ENCODE measurements around the gene ACP6.
A peak's percentile ranks its signal among the peaks of the same experiment; 100 is the strongest.

ACP6 gene

GRCh38 chr1:147670319-147671001 is at the start of gene ACP6:
ACP6 (minus strand) TSS chr1:147670524; CDS start chr1:147670048, 476 bp downstream.
- no peaks in the 10 kb centered on the region for H3K36me3 ChIP-seq (ENCODE audit: control insufficient read depth in 2 of 2, insufficient read depth in 1 of 2, low read length in 2 of 2)
- peak within 1 kb of the TSS; percentile 65; the same call in 1 of the 2 replicates for H3K27ac ChIP-seq (ENCODE audit: extremely low read depth, low read depth, low read length)
- CTCF ChIA-PET: interaction anchor here (0.6 to 1.0 kb wide), 2 partner anchors 205 to 219 kb away, joined by 3 to 4 read pairs; no protein-coding TSS in a partner anchor
- H3K4me1 ChIP-seq (ENCODE audit: control insufficient read depth, insufficient read depth, low read length): no peaks in the 10 kb centered on the region
- peak within 1 kb of the TSS; percentile 51 for H3K4me3 ChIP-seq (ENCODE audit: low read depth, low read length)
- POLR2A ChIA-PET: interaction anchor here (0.7 to 1.7 kb wide), 7 partner anchors 9 to 593 kb away, joined by 3 to 9 read pairs (median 3); no protein-coding TSS in a partner anchor
- no peaks in the 10 kb centered on the region for H3K9me3 ChIP-seq (ENCODE audit: control insufficient read depth, insufficient read depth, low read depth, low read length)
- TF ChIP-seq, protein P1, sequence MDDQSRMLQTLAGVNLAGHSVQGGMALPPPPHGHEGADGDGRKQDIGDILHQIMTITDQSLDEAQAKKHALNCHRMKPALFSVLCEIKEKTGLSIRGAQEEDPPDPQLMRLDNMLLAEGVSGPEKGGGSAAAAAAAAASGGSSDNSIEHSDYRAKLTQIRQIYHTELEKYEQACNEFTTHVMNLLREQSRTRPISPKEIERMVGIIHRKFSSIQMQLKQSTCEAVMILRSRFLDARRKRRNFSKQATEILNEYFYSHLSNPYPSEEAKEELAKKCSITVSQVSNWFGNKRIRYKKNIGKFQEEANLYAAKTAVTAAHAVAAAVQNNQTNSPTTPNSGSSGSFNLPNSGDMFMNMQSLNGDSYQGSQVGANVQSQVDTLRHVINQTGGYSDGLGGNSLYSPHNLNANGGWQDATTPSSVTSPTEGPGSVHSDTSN (CRISPR knock-in tag; IDR thresholded peaks at IDR 0.05): 0 out of 2 replicates have a peak, but pooled peaks have one; percentile 28
- TF ChIP-seq, protein P2, sequence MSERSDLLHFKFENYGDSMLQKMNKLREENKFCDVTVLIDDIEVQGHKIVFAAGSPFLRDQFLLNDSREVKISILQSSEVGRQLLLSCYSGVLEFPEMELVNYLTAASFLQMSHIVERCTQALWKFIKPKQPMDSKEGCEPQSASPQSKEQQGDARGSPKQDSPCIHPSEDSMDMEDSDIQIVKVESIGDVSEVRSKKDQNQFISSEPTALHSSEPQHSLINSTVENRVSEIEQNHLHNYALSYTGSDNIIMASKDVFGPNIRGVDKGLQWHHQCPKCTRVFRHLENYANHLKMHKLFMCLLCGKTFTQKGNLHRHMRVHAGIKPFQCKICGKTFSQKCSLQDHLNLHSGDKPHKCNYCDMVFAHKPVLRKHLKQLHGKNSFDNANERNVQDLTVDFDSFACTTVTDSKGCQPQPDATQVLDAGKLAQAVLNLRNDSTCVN (tag by site-specific recombination; optimal IDR thresholded peaks at IDR 0.05): peak; percentile 32
- peak; percentile 100 for TF ChIP-seq PRDM10 (tag by site-specific recombination; IDR thresholded peaks at IDR 0.05)
- TF ChIP-seq ZNF335 (tag by site-specific recombination; conservative IDR thresholded peaks at IDR 0.05): peak; percentile 97
- no peak for TF ChIP-seq ZNF677 (tag by site-specific recombination; IDR thresholded peaks at IDR 0.05)
- TF ChIP-seq SP2 (tag by site-specific recombination; IDR thresholded peaks at IDR 0.05): peak; percentile 85
- TF ChIP-seq, protein P3, sequence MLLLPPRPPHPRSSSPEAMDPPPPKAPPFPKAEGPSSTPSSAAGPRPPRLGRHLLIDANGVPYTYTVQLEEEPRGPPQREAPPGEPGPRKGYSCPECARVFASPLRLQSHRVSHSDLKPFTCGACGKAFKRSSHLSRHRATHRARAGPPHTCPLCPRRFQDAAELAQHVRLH (tag by site-specific recombination; IDR thresholded peaks at IDR 0.05): peak; percentile 78
- no peak for TF ChIP-seq ZNF670 (tag by site-specific recombination; IDR thresholded peaks at IDR 0.05; ENCODE audit: low read depth)
- TF ChIP-seq ZNF366 (tag by site-specific recombination; conservative IDR thresholded peaks at IDR 0.05): no peak
- TF ChIP-seq KLF1 (tag by site-specific recombination; IDR thresholded peaks at IDR 0.05): peak; percentile 60
- TF ChIP-seq, protein P4, sequence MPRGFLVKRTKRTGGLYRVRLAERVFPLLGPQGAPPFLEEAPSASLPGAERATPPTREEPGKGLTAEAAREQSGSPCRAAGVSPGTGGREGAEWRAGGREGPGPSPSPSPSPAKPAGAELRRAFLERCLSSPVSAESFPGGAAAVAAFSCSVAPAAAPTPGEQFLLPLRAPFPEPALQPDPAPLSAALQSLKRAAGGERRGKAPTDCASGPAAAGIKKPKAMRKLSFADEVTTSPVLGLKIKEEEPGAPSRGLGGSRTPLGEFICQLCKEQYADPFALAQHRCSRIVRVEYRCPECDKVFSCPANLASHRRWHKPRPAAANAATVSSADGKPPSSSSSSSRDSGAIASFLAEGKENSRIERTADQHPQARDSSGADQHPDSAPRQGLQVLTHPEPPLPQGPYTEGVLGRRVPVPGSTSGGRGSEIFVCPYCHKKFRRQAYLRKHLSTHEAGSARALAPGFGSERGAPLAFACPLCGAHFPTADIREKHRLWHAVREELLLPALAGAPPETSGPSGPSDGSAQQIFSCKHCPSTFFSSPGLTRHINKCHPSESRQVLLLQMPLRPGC (tag by site-specific recombination; IDR thresholded peaks at IDR 0.05): no peak
- TF ChIP-seq ZBTB49 (tag by site-specific recombination; IDR thresholded peaks at IDR 0.05; ENCODE audit: low read depth): no peak
- TF ChIP-seq ZNF777 (tag by site-specific recombination; IDR thresholded peaks at IDR 0.05; ENCODE audit: borderline replicate concordance): no peak
- peak; percentile 77 for TF ChIP-seq EGR2 (tag by site-specific recombination; IDR thresholded peaks at IDR 0.05; ENCODE audit: low read depth)
- 0 out of 2 replicates have a peak, but pooled peaks have one; percentile 35 for TF ChIP-seq ZBTB11 (tag by site-specific recombination; conservative IDR thresholded peaks at IDR 0.05; ENCODE audit: low read depth)
- 0 out of 2 replicates have a peak, but pooled peaks have one; percentile 13 for TF ChIP-seq ZIC2 (tag by site-specific recombination; IDR thresholded peaks at IDR 0.05)
- peak; percentile 61 for TF ChIP-seq ZNF341 (tag by site-specific recombination; IDR thresholded peaks at IDR 0.05; ENCODE audit: low read depth)
- peak; percentile 34; the same call in 1 of the 2 replicates for TF ChIP-seq ZNF561 (tag by site-specific recombination; IDR thresholded peaks at IDR 0.05; ENCODE audit: borderline replicate concordance)
- no peak for TF ChIP-seq ZNF121 (tag by site-specific recombination; IDR thresholded peaks at IDR 0.05)
- TF ChIP-seq ZBTB20 (tag by site-specific recombination; IDR thresholded peaks at IDR 0.05): peak; percentile 48; the same call in 1 of the 2 replicates
- TF ChIP-seq, protein P5, sequence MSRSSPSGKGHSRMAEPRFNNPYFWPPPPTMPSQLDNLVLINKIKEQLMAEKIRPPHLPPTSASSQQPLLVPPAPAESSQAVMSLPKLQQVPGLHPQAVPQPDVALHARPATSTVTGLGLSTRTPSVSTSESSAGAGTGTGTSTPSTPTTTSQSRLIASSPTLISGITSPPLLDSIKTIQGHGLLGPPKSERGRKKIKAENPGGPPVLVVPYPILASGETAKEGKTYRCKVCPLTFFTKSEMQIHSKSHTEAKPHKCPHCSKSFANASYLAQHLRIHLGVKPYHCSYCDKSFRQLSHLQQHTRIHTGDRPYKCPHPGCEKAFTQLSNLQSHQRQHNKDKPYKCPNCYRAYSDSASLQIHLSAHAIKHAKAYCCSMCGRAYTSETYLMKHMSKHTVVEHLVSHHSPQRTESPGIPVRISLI (tag by site-specific recombination; IDR thresholded peaks at IDR 0.05): no peak

Measured in HEK293 (cell line).